ENCODE measurements around the gene DNMT3A.

The DNMT3A gene

GRCh38 chr2:25324905-25325592, 16.7 kb downstream of the DNMT3A start:
- no peak overlapping the region for H3K27ac ChIP-seq (ENCODE audit: low read depth, low read length, severe bottlenecking)
- WGBS, 2 experiments (ENCODE audit: insufficient coverage in 2 of 2) = 93 to 96% methylated on average over 12 to 15 of the region's 16 CpGs
- H3K36me3 ChIP-seq (ENCODE audit: control insufficient read depth, insufficient read depth, low read length) = peaks cover 5% of the 10 kb centered on the region
- H3K9me3 ChIP-seq (ENCODE audit: control insufficient read depth, low read length) = peaks cover 13% of the 10 kb centered on the region
- no peaks in the 10 kb centered on the region for H3K4me1 ChIP-seq (ENCODE audit: control insufficient read depth, insufficient read depth, low read length, poor library complexity, severe bottlenecking)
- H3K4me3 ChIP-seq (ENCODE audit: extremely low read depth, insufficient read depth, low read length, poor library complexity, severe bottlenecking) = no peak overlapping the region

GRCh38 chr2:25324251-25324650, 17.5 kb downstream of the DNMT3A start:
- H3K27ac ChIP-seq (ENCODE audit: low read depth, low read length, severe bottlenecking) = no peak overlapping the region
- WGBS, 2 experiments (ENCODE audit: insufficient coverage in 2 of 2) = 91 to 94% methylated on average over 4 of the region's 4 CpGs

GRCh38 chr2:25323610-25324189, 18.0 kb downstream of the DNMT3A start:
- H3K4me1 ChIP-seq (ENCODE audit: control insufficient read depth, insufficient read depth, low read length, poor library complexity, severe bottlenecking) = no peaks in the 10 kb centered on the region
- no peak overlapping the region for H3K4me3 ChIP-seq (ENCODE audit: extremely low read depth, insufficient read depth, low read length, poor library complexity, severe bottlenecking)
- peaks cover 5% of the 10 kb centered on the region for H3K36me3 ChIP-seq (ENCODE audit: control insufficient read depth, insufficient read depth, low read length)
- WGBS, 2 experiments (ENCODE audit: insufficient coverage in 2 of 2) = 92 to 93% methylated on average over 6 to 8 of the region's 8 CpGs
- peaks cover 13% of the 10 kb centered on the region for H3K9me3 ChIP-seq (ENCODE audit: control insufficient read depth, low read length)
- H3K27ac ChIP-seq (ENCODE audit: low read depth, low read length, severe bottlenecking) = no peak overlapping the region

More at GRCh38 chr2:25324251-25324650, 17.5 kb downstream of the DNMT3A start:
- H3K9me3 ChIP-seq (ENCODE audit: control insufficient read depth, low read length) = peaks cover 13% of the 10 kb centered on the region
- H3K36me3 ChIP-seq (ENCODE audit: control insufficient read depth, insufficient read depth, low read length) = peaks cover 5% of the 10 kb centered on the region
- H3K4me1 ChIP-seq (ENCODE audit: control insufficient read depth, insufficient read depth, low read length, poor library complexity, severe bottlenecking) = no peaks in the 10 kb centered on the region
- no peak overlapping the region for H3K4me3 ChIP-seq (ENCODE audit: extremely low read depth, insufficient read depth, low read length, poor library complexity, severe bottlenecking)

GRCh38 chr2:25323042-25323514, 18.6 kb downstream of the DNMT3A start:
- H3K4me1 ChIP-seq (ENCODE audit: control insufficient read depth, insufficient read depth, low read length, poor library complexity, severe bottlenecking) = no peaks in the 10 kb centered on the region
- no peak overlapping the region for H3K27ac ChIP-seq (ENCODE audit: low read depth, low read length, severe bottlenecking)
- no peak overlapping the region for H3K4me3 ChIP-seq (ENCODE audit: extremely low read depth, insufficient read depth, low read length, poor library complexity, severe bottlenecking)
- WGBS, 2 experiments (ENCODE audit: insufficient coverage in 2 of 2) = 57% methylated on average over 12 to 13 of the region's 13 CpGs
- H3K36me3 ChIP-seq (ENCODE audit: control insufficient read depth, insufficient read depth, low read length) = peaks cover 5% of the 10 kb centered on the region
- H3K9me3 ChIP-seq (ENCODE audit: control insufficient read depth, low read length) = peaks cover 13% of the 10 kb centered on the region

- WGBS, 2 experiments (ENCODE audit: insufficient coverage in 2 of 2) = 93 to 100% methylated on average over 9 of the region's 9 CpGs
- Histone ChIP-seq H3K27ac (ENCODE audit: low read depth, low read length, severe bottlenecking) (no peak overlapping the region), H3K36me3 (ENCODE audit: control insufficient read depth, insufficient read depth, low read length) (peaks cover 5% of the 10 kb centered on the region), H3K4me1 (ENCODE audit: control insufficient read depth, insufficient read depth, low read length, poor library complexity, severe bottlenecking) (no peaks in the 10 kb centered on the region), H3K4me3 (ENCODE audit: extremely low read depth, insufficient read depth, low read length, poor library complexity, severe bottlenecking) (no peak overlapping the region), H3K9me3 (ENCODE audit: control insufficient read depth, low read length) (peaks cover 13% of the 10 kb centered on the region)
Measured at GRCh38 chr2:25322312-25322711, 19.4 kb downstream of the DNMT3A start.

- no peaks in the 10 kb centered on the region for H3K9me3 ChIP-seq (ENCODE audit: control insufficient read depth, low read length)
Measured at GRCh38 chr2:25320077-25320476, 21.6 kb downstream of the DNMT3A start.

GRCh38 chr2:25316101-25316500, 25.6 kb downstream of the DNMT3A start:
- H3K9me3 ChIP-seq (ENCODE audit: control insufficient read depth, low read length) = no peaks in the 10 kb centered on the region
- peaks cover 16% of the 10 kb centered on the region for H3K4me1 ChIP-seq (ENCODE audit: control insufficient read depth, insufficient read depth, low read length, poor library complexity, severe bottlenecking)
- WGBS, 2 experiments (ENCODE audit: insufficient coverage in 2 of 2) = 80 to 82% methylated on average over 5 to 8 of the region's 8 CpGs
- no peak overlapping the region for H3K4me3 ChIP-seq (ENCODE audit: extremely low read depth, insufficient read depth, low read length, poor library complexity, severe bottlenecking)
- no peaks in the 10 kb centered on the region for H3K36me3 ChIP-seq (ENCODE audit: control insufficient read depth, insufficient read depth, low read length)
- H3K27ac ChIP-seq (ENCODE audit: low read depth, low read length, severe bottlenecking) = no peak overlapping the region

More at GRCh38 chr2:25320077-25320476, 21.6 kb downstream of the DNMT3A start:
- Histone ChIP-seq H3K36me3 (ENCODE audit: control insufficient read depth, insufficient read depth, low read length) (no peaks in the 10 kb centered on the region), H3K27ac (ENCODE audit: low read depth, low read length, severe bottlenecking) (no peak overlapping the region), H3K4me3 (ENCODE audit: extremely low read depth, insufficient read depth, low read length, poor library complexity, severe bottlenecking) (no peak overlapping the region), H3K4me1 (ENCODE audit: control insufficient read depth, insufficient read depth, low read length, poor library complexity, severe bottlenecking) (no peaks in the 10 kb centered on the region)
- WGBS, 2 experiments (ENCODE audit: insufficient coverage in 2 of 2) = 87 to 91% methylated on average over 2 of the region's 3 CpGs

GRCh38 chr2:25315316-25315680, 26.4 kb downstream of the DNMT3A start:
- H3K9me3 ChIP-seq (ENCODE audit: control insufficient read depth, low read length) = no peaks in the 10 kb centered on the region
- no peak overlapping the region for H3K4me3 ChIP-seq (ENCODE audit: extremely low read depth, insufficient read depth, low read length, poor library complexity, severe bottlenecking)
- WGBS, 2 experiments (ENCODE audit: insufficient coverage in 2 of 2) = 86 to 92% methylated on average over 10 to 11 of the region's 11 CpGs
- H3K36me3 ChIP-seq (ENCODE audit: control insufficient read depth, insufficient read depth, low read length) = no peaks in the 10 kb centered on the region
- H3K4me1 ChIP-seq (ENCODE audit: control insufficient read depth, insufficient read depth, low read length, poor library complexity, severe bottlenecking) = peaks cover 20% of the 10 kb centered on the region
- H3K27ac ChIP-seq (ENCODE audit: low read depth, low read length, severe bottlenecking) = no peak overlapping the region

GRCh38 chr2:25314514-25315315, 27.0 kb downstream of the DNMT3A start:
- Histone ChIP-seq H3K4me3 (ENCODE audit: extremely low read depth, insufficient read depth, low read length, poor library complexity, severe bottlenecking) (no peak overlapping the region), H3K36me3 (ENCODE audit: control insufficient read depth, insufficient read depth, low read length) (no peaks in the 10 kb centered on the region), H3K4me1 (ENCODE audit: control insufficient read depth, insufficient read depth, low read length, poor library complexity, severe bottlenecking) (peaks cover 20% of the 10 kb centered on the region), H3K27ac (ENCODE audit: low read depth, low read length, severe bottlenecking) (peak overlapping the region; percentile 83), H3K9me3 (ENCODE audit: control insufficient read depth, low read length) (no peaks in the 10 kb centered on the region)
- 0 to 50% methylated on average over 1 to 2 of the region's 13 CpGs for WGBS, 2 experiments (ENCODE audit: insufficient coverage in 2 of 2)

- Histone ChIP-seq H3K9me3 (ENCODE audit: control insufficient read depth, low read length) (no peaks in the 10 kb centered on the region), H3K4me1 (ENCODE audit: control insufficient read depth, insufficient read depth, low read length, poor library complexity, severe bottlenecking) (peaks cover 20% of the 10 kb centered on the region), H3K36me3 (ENCODE audit: control insufficient read depth, insufficient read depth, low read length) (no peaks in the 10 kb centered on the region), H3K27ac (ENCODE audit: low read depth, low read length, severe bottlenecking) (peak overlapping the region; percentile 83), H3K4me3 (ENCODE audit: extremely low read depth, insufficient read depth, low read length, poor library complexity, severe bottlenecking) (no peak overlapping the region)
- WGBS, 2 experiments (ENCODE audit: insufficient coverage in 2 of 2) = 84 to 92% methylated on average over 16 to 20 of the region's 27 CpGs
Measured at GRCh38 chr2:25313711-25314513, 27.8 kb downstream of the DNMT3A start.

All from mesodermal cell (in vitro differentiated cells).